ENCODE data around the gene FOXP2. TPM values are rescaled to one million over a fixed set of nuclear protein-coding genes. Genes with fewer than 3 reads are reported as not detected.

The FOXP2 gene
- total RNA-seq, 1 donor, result 5.8 TPM

DNA sequence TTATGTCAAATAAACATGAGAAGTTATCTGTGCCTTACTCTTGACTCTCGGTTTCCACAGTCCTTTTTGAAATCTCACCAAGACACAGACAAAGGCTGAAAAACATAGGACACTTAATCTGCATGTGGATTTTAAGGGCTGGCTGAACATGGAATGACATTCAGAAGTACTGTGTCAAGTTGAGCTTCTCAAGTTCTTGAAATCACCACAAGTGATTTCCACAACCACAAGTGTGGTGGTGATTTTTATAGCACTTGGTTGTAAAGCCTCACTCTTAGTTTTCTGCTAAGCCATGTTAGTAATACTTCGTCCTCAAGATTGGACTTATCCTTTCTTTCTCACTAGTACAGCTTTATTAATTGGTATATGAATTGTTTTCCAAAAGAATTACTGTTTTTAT lies 29.6 kb downstream of the FOXP2 start:
- Histone ChIP-seq H3K79me2 (ENCODE audit: insufficient read depth, low read length) (no peaks in the 10 kb centered on the region), H3K36me3 (ENCODE audit: insufficient read depth, low read length) (no peaks in the 10 kb centered on the region), H3K4me1 (ENCODE audit: insufficient read depth, low read length) (no peaks in the 10 kb centered on the region), H4K20me1 (ENCODE audit: insufficient read depth, low read length) (no peaks in the 10 kb centered on the region), H3K9me3 (ENCODE audit: low read depth, low read length) (no peaks in the 10 kb centered on the region), H2AFZ (ENCODE audit: low read length) (no peak overlapping the region), H3K4me2 (ENCODE audit: insufficient read depth, low read length) (no peak overlapping the region), H3K27ac (ENCODE audit: low read depth, low read length) (no peak overlapping the region), H3K27me3 (ENCODE audit: insufficient read depth, low read length) (no peaks in the 10 kb centered on the region), H3K4me3 (ENCODE audit: insufficient read depth, low read length) (no peak overlapping the region)
- TF ChIP-seq CTCF (IDR thresholded peaks at IDR 0.05; ENCODE audit: extremely low read depth, low read depth, low read length), result no peak
- no peak for DNase-seq (ENCODE audit: insufficient read length, low spot score, missing footprints)

DNA sequence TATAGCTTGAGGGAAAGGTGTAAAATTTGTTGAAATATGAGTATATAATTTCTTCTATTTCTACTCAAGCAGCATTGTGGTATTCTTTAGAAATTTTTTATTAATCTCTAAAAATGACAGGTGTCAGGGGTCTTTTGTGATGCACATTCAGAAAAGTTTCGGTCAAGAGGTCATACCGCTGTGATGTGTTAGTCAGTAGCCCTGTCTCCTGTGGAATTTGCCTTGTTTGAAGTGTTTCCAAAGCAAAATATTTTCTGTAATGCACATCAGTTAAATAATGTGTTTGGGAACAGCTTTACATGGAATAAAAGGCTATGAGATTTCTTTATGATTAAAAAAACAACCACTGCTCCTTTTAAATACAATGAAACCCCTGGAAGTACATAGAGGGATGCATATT lies 35.8 kb downstream of the FOXP2 start:
- H3K27me3 ChIP-seq (ENCODE audit: insufficient read depth, low read length), result no peaks in the 10 kb centered on the region
- no peaks in the 10 kb centered on the region for H3K36me3 ChIP-seq (ENCODE audit: insufficient read depth, low read length)
- DNase-seq (ENCODE audit: insufficient read length, low spot score, missing footprints), result no peak
- no peaks in the 10 kb centered on the region for H3K9me3 ChIP-seq (ENCODE audit: low read depth, low read length)
- H3K4me1 ChIP-seq (ENCODE audit: insufficient read depth, low read length), result no peaks in the 10 kb centered on the region
- no peak overlapping the region for H3K4me2 ChIP-seq (ENCODE audit: insufficient read depth, low read length)
- TF ChIP-seq CTCF (IDR thresholded peaks at IDR 0.05; ENCODE audit: extremely low read depth, low read depth, low read length), result no peak
- no peaks in the 10 kb centered on the region for H3K79me2 ChIP-seq (ENCODE audit: insufficient read depth, low read length)
- no peak overlapping the region for H3K4me3 ChIP-seq (ENCODE audit: insufficient read depth, low read length)
- H3K27ac ChIP-seq (ENCODE audit: low read depth, low read length), result no peak overlapping the region
- H4K20me1 ChIP-seq (ENCODE audit: insufficient read depth, low read length), result no peaks in the 10 kb centered on the region
- H2AFZ ChIP-seq (ENCODE audit: low read length), result no peak overlapping the region

- no peak for TF ChIP-seq CTCF (IDR thresholded peaks at IDR 0.05; ENCODE audit: extremely low read depth, low read depth, low read length)
- H3K79me2 ChIP-seq (ENCODE audit: insufficient read depth, low read length), result no peaks in the 10 kb centered on the region
- no peaks in the 10 kb centered on the region for H3K27me3 ChIP-seq (ENCODE audit: insufficient read depth, low read length)
- H3K4me2 ChIP-seq (ENCODE audit: insufficient read depth, low read length), result no peak overlapping the region
- H3K9me3 ChIP-seq (ENCODE audit: low read depth, low read length), result no peaks in the 10 kb centered on the region
- DNase-seq (ENCODE audit: insufficient read length, low spot score, missing footprints), result no peak
- no peaks in the 10 kb centered on the region for H3K4me1 ChIP-seq (ENCODE audit: insufficient read depth, low read length)
- H3K36me3 ChIP-seq (ENCODE audit: insufficient read depth, low read length), result no peaks in the 10 kb centered on the region
- no peaks in the 10 kb centered on the region for H4K20me1 ChIP-seq (ENCODE audit: insufficient read depth, low read length)
- no peak overlapping the region for H2AFZ ChIP-seq (ENCODE audit: low read length)
- no peak overlapping the region for H3K27ac ChIP-seq (ENCODE audit: low read depth, low read length)
- no peak overlapping the region for H3K4me3 ChIP-seq (ENCODE audit: insufficient read depth, low read length)
Observed at GRCh38 chr7:114459574-114459973, 45.0 kb downstream of the FOXP2 start.

GRCh38 chr7:114460021-114460420 lies 45.4 kb downstream of the FOXP2 start:
- TF ChIP-seq CTCF (IDR thresholded peaks at IDR 0.05; ENCODE audit: extremely low read depth, low read depth, low read length), result no peak
- Histone ChIP-seq H3K9me3 (ENCODE audit: low read depth, low read length) (no peaks in the 10 kb centered on the region), H3K36me3 (ENCODE audit: insufficient read depth, low read length) (no peaks in the 10 kb centered on the region), H3K27me3 (ENCODE audit: insufficient read depth, low read length) (no peaks in the 10 kb centered on the region), H2AFZ (ENCODE audit: low read length) (no peak overlapping the region), H3K4me2 (ENCODE audit: insufficient read depth, low read length) (no peak overlapping the region), H3K27ac (ENCODE audit: low read depth, low read length) (no peak overlapping the region), H4K20me1 (ENCODE audit: insufficient read depth, low read length) (no peaks in the 10 kb centered on the region), H3K4me1 (ENCODE audit: insufficient read depth, low read length) (no peaks in the 10 kb centered on the region), H3K4me3 (ENCODE audit: insufficient read depth, low read length) (no peak overlapping the region), H3K79me2 (ENCODE audit: insufficient read depth, low read length) (no peaks in the 10 kb centered on the region)
- no peak for DNase-seq (ENCODE audit: insufficient read length, low spot score, missing footprints)
